GM12891 (cell line): Measurements from ENCODE around the gene CCNL2.

ENCODE experiments used
- PAX5 ChIP-seq: IDR thresholded peaks from 2 replicates; pipeline ENCODE4 v1.6.1; 2011; ENCODE audit warnings: low read length, moderate library complexity, mild to moderate bottlenecking; ENCODE audit not compliant: insufficient read depth, severe bottlenecking
- POLR2A ChIP-seq: IDR thresholded peaks from 2 replicates; pipeline ENCODE4 v1.6.1; 2011; ENCODE audit warnings: low read depth, low read length, control low read depth
- POLR2AphosphoS5 ChIP-seq: IDR thresholded peaks from 2 replicates; pipeline ENCODE4 v1.6.1; 2011; ENCODE audit warnings: low read depth, low read length, control low read depth
- POU2F2 ChIP-seq: IDR thresholded peaks from 2 replicates; pipeline ENCODE4 v1.6.1; 2011; ENCODE audit warnings: low read depth, mild to moderate bottlenecking, control low read depth, low read length, moderate library complexity
- SPI1 ChIP-seq: IDR thresholded peaks from 2 replicates; pipeline ENCODE4 v1.6.1; 2011; ENCODE audit warnings: low read depth, low read length, control low read depth
- TAF1 ChIP-seq: IDR thresholded peaks from 2 replicates; pipeline ENCODE4 v1.6.1; 2011; ENCODE audit warnings: low read depth, low read length, control low read depth

DNA sequence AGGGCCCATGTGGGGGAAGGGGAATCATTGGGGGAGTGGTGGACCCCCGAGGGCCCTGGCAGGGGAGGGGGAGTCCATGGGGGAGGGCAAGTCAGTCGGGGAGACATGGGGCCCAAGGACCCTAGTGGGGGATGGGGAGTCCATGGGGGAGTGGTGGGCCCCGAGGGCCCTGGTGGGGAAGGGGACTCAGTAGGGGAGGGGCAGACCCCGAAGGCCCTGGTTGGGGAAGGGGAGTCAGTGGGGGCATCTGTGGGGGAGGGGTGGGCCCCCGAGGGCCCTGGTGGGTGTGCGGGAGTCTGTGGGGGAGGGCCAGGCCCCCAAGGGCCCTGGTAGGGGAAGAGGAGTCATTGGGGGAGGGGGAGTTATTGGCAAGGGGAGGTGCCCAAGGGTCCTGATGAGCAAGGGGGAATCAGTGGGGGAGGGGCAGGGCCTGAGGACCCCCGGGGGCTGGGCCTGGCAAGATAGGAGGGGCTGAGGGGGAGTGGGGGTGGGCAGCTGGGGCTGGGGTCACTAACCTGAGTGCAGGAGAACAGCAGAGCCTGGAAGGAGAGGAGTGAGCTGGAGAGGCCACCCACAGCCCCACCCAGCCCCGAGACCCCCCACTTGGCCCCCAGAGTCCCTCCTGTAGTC, 42.9 kb downstream of the CCNL2 start:
- TF ChIP-seq TAF1 (no peak), POLR2AphosphoS5 (no peak), POLR2A (no peak), SPI1 (no peak), PAX5 (no peak), POU2F2 (no peak)
